HL-60 (cell line): ENCODE results near the gene JUN.

ENCODE experiments used
- DNase-seq, 2 experiments: peaks; one replicate each; pipeline ENCODE4 v3.0.0-alpha.2; 2010 to 2020; ENCODE audit warnings: low read depth in 1 of 2, low spot score in 1 of 2
- H3K27ac ChIP-seq: fragments of 250-450 bp; sonication (Bioruptor Pico); replicated peaks from 2 replicates; pipeline ENCODE4 v1.5.1; 2020; ENCODE audit warnings: mild to moderate bottlenecking, moderate library complexity
- H3K27me3 ChIP-seq: fragments of 250-450 bp; sonication (Bioruptor Pico); 2 replicates; pipeline ENCODE4 v1.5.1; 2021; ENCODE audit warnings: mild to moderate bottlenecking, moderate library complexity; ENCODE audit not compliant: insufficient read depth, poor library complexity, severe bottlenecking
- H3K4me3 ChIP-seq: replicated peaks from 2 replicates; pipeline ENCODE4 v1.5.1; 2011; ENCODE audit warnings: mild to moderate bottlenecking, control low read depth, low read length; ENCODE audit not compliant: insufficient read depth
- CTCF ChIP-seq: IDR thresholded peaks from one replicate; pipeline ENCODE4 v1.5.1; 2011; ENCODE audit warnings: low read length, control low read depth, inconsistent platforms; ENCODE audit not compliant: insufficient read depth
- GABPA ChIP-seq: IDR thresholded peaks from 2 replicates; pipeline ENCODE4 v1.6.1; 2012; ENCODE audit warnings: low read depth
- POLR2AphosphoS5 ChIP-seq: IDR thresholded peaks from 2 replicates; pipeline ENCODE4 v1.6.1; 2012; ENCODE audit warnings: low read depth
- REST ChIP-seq: IDR thresholded peaks from 2 replicates; pipeline ENCODE4 v1.6.1; 2012; ENCODE audit warnings: low read depth; ENCODE audit not compliant: insufficient replicate concordance
- SPI1 ChIP-seq: IDR thresholded peaks from 2 replicates; pipeline ENCODE4 v1.6.1; 2012; ENCODE audit warnings: low read depth, mild to moderate bottlenecking, borderline replicate concordance

The JUN gene

GRCh38 chr1:58774027-58774426, 9.8 kb downstream of the JUN start:
- no peak for DNase-seq
- no peak for TF ChIP-seq SPI1
- TF ChIP-seq CTCF = no peak
- no peak for TF ChIP-seq REST
- no peak for TF ChIP-seq GABPA
- no peak for TF ChIP-seq POLR2AphosphoS5
- Histone ChIP-seq H3K27me3 (no peaks in the 10 kb centered on the region), H3K4me3 (no peak overlapping the region), H3K27ac (no peak overlapping the region)

- DNase-seq = peak in 1 of 2 experiments; percentile 68
- no peaks in the 10 kb centered on the region for H3K27me3 ChIP-seq
- no peak overlapping the region for H3K4me3 ChIP-seq
- no peak for TF ChIP-seq CTCF
- TF ChIP-seq SPI1 = peak; percentile 30; the same call in 1 of the 2 replicates
- H3K27ac ChIP-seq = no peak overlapping the region; the same call in 1 of the 2 replicates
Observed at GRCh38 chr1:58773406-58773840, 10.4 kb downstream of the JUN start.

- Histone ChIP-seq H3K4me3 (no peak overlapping the region), H3K27me3 (no peaks in the 10 kb centered on the region), H3K27ac (no peak overlapping the region)
- TF ChIP-seq CTCF = no peak
- TF ChIP-seq POLR2AphosphoS5 = no peak
- no peak for TF ChIP-seq SPI1
- no peak for TF ChIP-seq GABPA
- no peak for TF ChIP-seq REST
- no peak for DNase-seq
Observed at GRCh38 chr1:58769809-58770320, 14.0 kb downstream of the JUN start.
